GM21447 (cell line): ENCODE measurements around the gene SPDYE11.
"Not testable (repeated sequence)": the region's sequence is repeated elsewhere in the genome, so short reads cannot be mapped to it uniquely, and the experiment has no call there.

Experiments used
- ATAC-seq: cut with Tn5 transposase; IDR thresholded peaks from one replicate; pipeline ENCODE4 v1.9.1; 2021; ENCODE audit not compliant: unreplicated experiment

The SPDYE11 gene, protein sequence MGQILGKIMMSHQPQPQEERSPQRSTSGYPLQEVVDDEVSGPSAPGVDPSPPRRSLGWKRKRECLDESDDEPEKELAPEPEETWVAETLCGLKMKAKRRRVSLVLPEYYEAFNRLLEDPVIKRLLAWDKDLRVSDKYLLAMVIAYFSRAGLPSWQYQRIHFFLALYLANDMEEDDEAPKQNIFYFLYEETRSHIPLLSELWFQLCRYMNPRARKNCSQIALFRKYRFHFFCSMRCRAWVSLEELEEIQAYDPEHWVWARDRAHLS

DNA sequence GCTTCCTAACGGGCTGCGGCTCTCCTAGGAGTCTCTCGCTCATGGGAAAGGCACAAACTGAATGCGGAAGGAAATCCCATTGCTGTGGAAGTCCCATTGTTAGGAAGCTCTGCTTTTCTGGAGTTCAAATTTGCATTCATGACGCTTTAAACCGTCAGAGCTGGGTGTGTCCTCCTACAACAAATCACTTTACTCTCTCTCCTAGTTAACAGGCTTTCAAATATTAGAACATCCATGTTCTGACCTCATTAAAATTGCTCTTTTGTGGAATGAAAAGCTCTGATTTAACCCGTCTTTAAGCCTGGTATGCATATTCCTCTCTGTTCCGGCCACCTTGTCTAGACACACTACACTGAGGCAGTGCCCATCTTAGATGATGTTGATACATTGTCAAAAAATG is at the start of gene SPDYE11:
Gene SPDYE11 (minus strand): TSS at position 101 of the 400 bp plus-strand sequence. CDS start 1,800 bp downstream, outside the sequence.
- ATAC-seq, result not testable (repeated sequence)

DNA sequence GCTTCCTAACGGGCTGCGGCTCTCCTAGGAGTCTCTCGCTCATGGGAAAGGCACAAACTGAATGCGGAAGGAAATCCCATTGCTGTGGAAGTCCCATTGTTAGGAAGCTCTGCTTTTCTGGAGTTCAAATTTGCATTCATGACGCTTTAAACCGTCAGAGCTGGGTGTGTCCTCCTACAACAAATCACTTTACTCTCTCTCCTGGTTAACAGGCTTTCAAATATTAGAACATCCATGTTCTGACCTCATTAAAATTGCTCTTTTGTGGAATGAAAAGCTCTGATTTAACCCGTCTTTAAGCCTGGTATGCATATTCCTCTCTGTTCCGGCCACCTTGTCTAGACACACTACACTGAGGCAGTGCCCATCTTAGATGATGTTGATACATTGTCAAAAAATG is 28.2 kb upstream of the SPDYE11 start, which contains the start of gene SPDYE9:
Gene SPDYE9 (minus strand): TSS at position 101 of the 400 bp plus-strand sequence. CDS start 1,800 bp downstream, outside the sequence.
- ATAC-seq, result not testable (repeated sequence)

DNA sequence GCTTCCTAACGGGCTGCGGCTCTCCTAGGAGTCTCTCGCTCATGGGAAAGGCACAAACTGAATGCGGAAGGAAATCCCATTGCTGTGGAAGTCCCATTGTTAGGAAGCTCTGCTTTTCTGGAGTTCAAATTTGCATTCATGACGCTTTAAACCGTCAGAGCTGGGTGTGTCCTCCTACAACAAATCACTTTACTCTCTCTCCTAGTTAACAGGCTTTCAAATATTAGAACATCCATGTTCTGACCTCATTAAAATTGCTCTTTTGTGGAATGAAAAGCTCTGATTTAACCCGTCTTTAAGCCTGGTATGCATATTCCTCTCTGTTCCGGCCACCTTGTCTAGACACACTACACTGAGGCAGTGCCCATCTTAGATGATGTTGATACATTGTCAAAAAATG is 28.0 kb downstream of the SPDYE11 start, which contains the start of gene SPDYE8:
Gene SPDYE8 (minus strand): TSS at position 101 of the 400 bp plus-strand sequence. CDS start 1,800 bp downstream, outside the sequence.
- not testable (repeated sequence) for ATAC-seq

DNA sequence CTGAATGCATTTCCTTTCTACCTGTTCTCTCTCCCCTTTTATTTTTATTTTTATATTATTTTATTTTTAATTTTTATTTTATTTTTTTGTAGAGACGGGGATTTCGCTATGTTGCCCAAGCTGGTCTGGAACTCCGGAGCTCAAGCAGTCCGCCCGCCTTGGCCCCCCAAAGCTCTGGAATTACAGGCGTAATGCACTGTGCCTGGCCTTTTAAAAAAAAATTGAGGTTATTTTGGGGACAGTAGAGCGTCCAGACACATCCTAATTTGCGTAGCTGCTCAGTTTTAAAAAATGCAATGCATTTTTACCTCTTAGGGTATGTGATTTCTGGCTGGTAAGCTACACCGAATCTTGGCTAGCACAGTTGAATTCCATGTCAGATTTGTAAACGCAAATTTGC is 51.2 kb downstream of the SPDYE11 start:
- ATAC-seq, result not testable (repeated sequence)

DNA sequence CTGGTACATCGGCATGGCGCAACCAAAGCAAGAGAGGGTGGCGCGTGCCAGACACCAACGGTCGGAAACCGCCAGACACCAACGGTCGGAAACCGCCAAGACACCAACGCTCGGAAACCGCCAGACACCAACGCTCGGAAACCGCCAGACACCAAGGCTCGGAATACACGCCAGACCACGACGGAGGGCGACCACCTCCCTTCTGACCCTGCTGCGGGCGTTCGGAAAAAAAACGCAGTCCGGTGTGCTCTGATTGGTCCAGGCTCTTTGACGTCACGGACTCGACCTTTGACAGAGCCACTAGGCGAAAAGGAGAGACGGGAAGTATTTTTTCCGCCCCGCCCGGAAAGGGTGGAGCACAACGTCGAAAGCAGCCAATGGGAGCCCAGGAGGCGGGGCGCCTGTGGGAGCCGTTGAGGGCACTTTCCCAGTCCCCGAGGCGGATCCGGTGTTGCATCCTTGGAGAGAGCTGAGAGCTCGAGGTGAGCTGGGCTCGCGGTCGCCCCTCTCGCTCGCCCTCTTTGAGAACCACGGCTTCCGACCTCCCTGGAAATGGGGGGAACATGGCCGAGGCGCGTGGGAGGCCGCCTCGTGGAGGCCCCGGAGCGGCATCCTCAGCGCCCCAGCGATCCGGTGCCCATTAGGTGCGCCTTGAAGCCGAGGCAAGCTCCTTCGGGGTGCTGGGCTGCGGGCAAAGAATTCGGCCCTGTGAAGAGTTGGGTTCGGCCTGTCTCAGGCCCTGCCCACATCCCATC is 51.8 kb downstream of the SPDYE11 start:
- peak; percentile 83 for ATAC-seq

DNA sequence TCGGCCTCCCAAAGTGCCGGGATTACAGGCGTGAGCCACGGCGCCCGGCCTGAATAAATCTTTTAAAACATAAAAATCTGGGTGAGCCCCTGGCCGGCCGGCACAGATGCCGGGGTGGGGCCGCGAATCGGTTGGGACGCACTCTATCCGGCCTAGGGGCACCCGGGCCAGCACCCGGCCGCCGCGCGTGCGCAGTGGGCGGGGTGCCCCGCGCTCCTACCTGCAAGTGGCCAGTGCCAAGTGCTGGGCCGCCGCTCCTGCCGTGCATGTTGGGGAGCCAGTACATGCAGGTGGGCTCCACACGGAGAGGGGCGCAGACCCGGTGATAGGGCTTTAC is 52.4 kb downstream of the SPDYE11 start:
- peak; percentile 83 for ATAC-seq

DNA sequence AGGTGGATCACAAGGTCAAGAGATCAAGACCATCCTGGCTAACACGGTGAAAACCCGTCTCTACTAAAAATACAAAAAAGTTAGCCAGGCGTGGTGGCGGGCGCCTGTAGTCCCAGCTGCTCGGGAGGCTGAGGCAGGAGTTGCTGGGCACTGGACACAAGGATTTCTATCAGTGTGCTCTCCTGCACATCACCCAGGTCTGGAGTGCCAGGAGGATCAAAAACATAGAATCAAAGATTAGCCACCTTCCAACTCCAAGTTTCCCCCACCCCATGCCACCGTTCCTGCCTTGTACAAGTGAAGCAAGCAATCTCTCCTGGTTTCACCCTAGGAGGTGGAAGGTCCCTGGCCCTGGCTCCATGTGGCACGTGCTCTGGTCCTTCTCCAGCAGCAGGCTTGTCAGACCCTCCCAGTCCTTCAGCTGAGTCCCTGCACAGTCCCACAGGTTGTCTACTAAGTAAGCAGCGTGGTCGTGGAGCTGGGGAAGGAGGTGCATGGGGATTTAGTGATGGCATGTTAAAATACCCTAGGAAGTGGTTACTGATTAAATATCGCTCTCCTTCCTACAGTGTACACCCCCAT is 59.7 kb downstream of the SPDYE11 start:
- not testable (repeated sequence) for ATAC-seq
